Breast epithelium (tissue), 4 donors: ENCODE measurements around the gene PRDM11. TPM values are rescaled to one million over a fixed set of nuclear protein-coding genes. Genes with fewer than 3 reads are reported as not detected.

ENCODE experiments used
- DNase-seq, 2 donors: peaks; one replicate each; pipeline ENCODE4 v3.0.0-alpha.2; 2019; ENCODE audit warnings: low spot score in 2 of 2
- H3K27ac ChIP-seq, 2 donors: fragments of 200-600 bp; sonication (generic) in 1 of 2; one replicate each; pipeline ENCODE4 v1.5.1; 2016 to 2019; ENCODE audit warnings: mild to moderate bottlenecking in 1 of 2
- H3K27me3 ChIP-seq, 2 donors: fragments of 200-600 bp; sonication (generic) in 1 of 2; one replicate each; pipeline versions ENCODE4 v1.5.1 to v1.6.0; 2017 to 2019; ENCODE audit warnings: control low read depth in 1 of 2, mild to moderate bottlenecking in 1 of 2
- H3K36me3 ChIP-seq: fragments of 200-600 bp; one replicate; pipeline ENCODE4 v1.5.1; 2019
- H3K4me1 ChIP-seq, 2 donors: fragments of 200-600 bp; sonication (generic); one replicate each; pipeline ENCODE4 v1.5.1; 2016 to 2019; ENCODE audit warnings: control low read depth in 1 of 2
- H3K4me3 ChIP-seq, 3 donors: fragments of 200-600 bp; sonication (generic); 1 replicate in 2 of 3; 2 replicates in 1 of 3; pipeline ENCODE4 v1.5.1; 2016 to 2019; ENCODE audit warnings: mild to moderate bottlenecking in 3 of 3, moderate library complexity in 2 of 3
- H3K9me3 ChIP-seq, 2 donors: fragments of 200-600 bp; sonication (generic) in 1 of 2; one replicate each; pipeline ENCODE4 v1.5.1; 2016 to 2019; ENCODE audit warnings: control low read depth in 1 of 2
- CTCF ChIP-seq, 3 donors: fragments of 450-650 bp; IDR thresholded peaks; one replicate each; pipeline ENCODE4 v1.5.1; 2016 to 2017; ENCODE audit warnings: antibody characterized with exemption in 3 of 3, mild to moderate bottlenecking in 3 of 3, moderate library complexity in 3 of 3
- POLR2A ChIP-seq: fragments of 450-650 bp; IDR thresholded peaks from one replicate; pipeline ENCODE4 v1.6.1; 2016; ENCODE audit warnings: antibody characterized with exemption, mild to moderate bottlenecking, moderate library complexity
- POLR2AphosphoS5 ChIP-seq, 3 donors: sonication (generic); formaldehyde crosslinking; IDR thresholded peaks; one replicate each; pipeline ENCODE4 v1.6.1; 2017; ENCODE audit warnings: antibody characterized with exemption in 3 of 3
- intact Hi-C: fragments of 100-400 bp; cut with DNase I; formaldehyde crosslinking; loops from one replicate; pipeline ENCODE4 v1.15.1; 2023; ENCODE audit warnings: low total_unique reads
- total RNA-seq, 3 donors: library from RNA; depleted of rRNA; stranded (reverse); fragments of >200 nt; gene quantifications; one replicate each; pipeline ENCODE4 v1.1.0, GENCODE V29; 2016

The PRDM11 gene
- total RNA-seq, 3 donors from 2014 or later, result 6.9 to 10.9 (median 10.8) TPM

- no peaks in the 10 kb centered on the region for H3K9me3 ChIP-seq
- peaks cover 0 to 4% of the 10 kb centered on the region in 2 donors for H3K4me1 ChIP-seq
- TF ChIP-seq POLR2AphosphoS5 (IDR thresholded peaks at IDR 0.05), result no peak
- H3K36me3 ChIP-seq, result no peaks in the 10 kb centered on the region
- intact Hi-C loops, result no loop called here
- peak overlapping the region; percentile 17 to 91 for H3K27ac ChIP-seq
- H3K4me3 ChIP-seq, result no peak overlapping the region
- no peak for DNase-seq
- no peaks in the 10 kb centered on the region for H3K27me3 ChIP-seq
Measured at GRCh38 chr11:45210846-45211245, 64.4 kb downstream of the PRDM11 start.

- TF ChIP-seq CTCF (IDR thresholded peaks at IDR 0.05) (no peak), POLR2AphosphoS5 (IDR thresholded peaks at IDR 0.05) (no peak), POLR2A (no peak)
- Histone ChIP-seq H3K36me3 (no peaks in the 10 kb centered on the region), H3K27me3 (no peaks in the 10 kb centered on the region), H3K4me3 (no peak overlapping the region), H3K4me1 (peaks cover 0 to 4% of the 10 kb centered on the region in 2 donors), H3K27ac (no peak overlapping the region), H3K9me3 (no peaks in the 10 kb centered on the region)
- no peak for DNase-seq
- intact Hi-C loops, result no loop called here
Measured at GRCh38 chr11:45211732-45212131, 65.3 kb downstream of the PRDM11 start.

GRCh38 chr11:45212566-45213315, 66.3 kb downstream of the PRDM11 start:
- H3K27me3 ChIP-seq, result no peaks in the 10 kb centered on the region
- intact Hi-C loops, result no loop called here
- DNase-seq, result no peak
- no peaks in the 10 kb centered on the region for H3K9me3 ChIP-seq
- no peak overlapping the region for H3K4me3 ChIP-seq
- no peak overlapping the region for H3K27ac ChIP-seq
- peaks cover 0 to 4% of the 10 kb centered on the region in 2 donors for H3K4me1 ChIP-seq
- no peaks in the 10 kb centered on the region for H3K36me3 ChIP-seq
- TF ChIP-seq POLR2A (no peak), POLR2AphosphoS5 (IDR thresholded peaks at IDR 0.05) (no peak), CTCF (IDR thresholded peaks at IDR 0.05) (no peak)

- H3K4me1 ChIP-seq, result peaks cover 0 to 4% of the 10 kb centered on the region in 2 donors
- no peaks in the 10 kb centered on the region for H3K9me3 ChIP-seq
- no peak overlapping the region for H3K27ac ChIP-seq
- no peak overlapping the region for H3K4me3 ChIP-seq
- no peaks in the 10 kb centered on the region for H3K27me3 ChIP-seq
- no peak for DNase-seq
- no peak for TF ChIP-seq POLR2A
- TF ChIP-seq CTCF (IDR thresholded peaks at IDR 0.05), result no peak
- no peak for TF ChIP-seq POLR2AphosphoS5 (IDR thresholded peaks at IDR 0.05)
- H3K36me3 ChIP-seq, result no peaks in the 10 kb centered on the region
- intact Hi-C loops, result no loop called here
Measured at GRCh38 chr11:45213316-45213665, 66.9 kb downstream of the PRDM11 start.

GRCh38 chr11:45213717-45214116, 67.3 kb downstream of the PRDM11 start:
- DNase-seq, result no peak

More at GRCh38 chr11:45213717-45214116, 67.3 kb downstream of the PRDM11 start:
- H3K4me1 ChIP-seq, result peaks cover 0 to 4% of the 10 kb centered on the region in 2 donors
- no peak overlapping the region for H3K4me3 ChIP-seq
- intact Hi-C loops, result no loop called here
- no peaks in the 10 kb centered on the region for H3K36me3 ChIP-seq
- H3K27ac ChIP-seq, result no peak overlapping the region
- no peaks in the 10 kb centered on the region for H3K9me3 ChIP-seq
- TF ChIP-seq POLR2A (no peak), CTCF (IDR thresholded peaks at IDR 0.05) (no peak), POLR2AphosphoS5 (IDR thresholded peaks at IDR 0.05) (no peak)
- no peaks in the 10 kb centered on the region for H3K27me3 ChIP-seq
